ENCODE data around the gene XRCC4. TPM values are rescaled to one million over a fixed set of nuclear protein-coding genes. Genes with fewer than 3 reads are reported as not detected.
A peak's percentile ranks its signal among the peaks of the same experiment; 100 is the strongest.

XRCC4 gene
- total and polyA plus RNA-seq, 9 of the 15 experiments (the other 6 are each of a cell fraction or from before 2014, with no cell fraction given): 13.6 to 61.6 (median 22.4) TPM

GRCh38 chr5:83076742-83077661 is at the start of gene XRCC4, which contains the start of gene TMEM167A (continued):
- TF ChIP-seq SIN3A (IDR thresholded peaks at IDR 0.05; ENCODE audit: borderline replicate concordance in 2 of 2, control insufficient read depth in 1 of 2, low read depth in 2 of 2, low read length in 2 of 2) (peak; percentile 64; a peak in 2 of 4 replicates), ELF2 (CRISPR knock-in tag; IDR thresholded peaks at IDR 0.05) (peak; percentile 88), PML (IDR thresholded peaks at IDR 0.05; ENCODE audit: low read length) (peak; percentile 74), WHSC1 (IDR thresholded peaks at IDR 0.05; ENCODE audit: low read length) (no peak), GTF2E2 (tag; IDR thresholded peaks at IDR 0.05) (peak; percentile 52; the same call in 1 of the 2 replicates), SP2 (IDR thresholded peaks at IDR 0.05; ENCODE audit: extremely low read depth, low read depth, low read length, poor library complexity, severe bottlenecking) (peak; percentile 41), JUN (IDR thresholded peaks at IDR 0.05; ENCODE audit: borderline replicate concordance, low read depth, low read length) (no peak; the same call in 1 of the 2 replicates), JUN (CRISPR knock-in tag; IDR thresholded peaks at IDR 0.05; ENCODE audit: borderline replicate concordance) (no peak), RBBP5 (IDR thresholded peaks at IDR 0.05; ENCODE audit: borderline replicate concordance, insufficient read depth, low read length, poor library complexity, severe bottlenecking) (peak; percentile 95), SNIP1 (IDR thresholded peaks at IDR 0.05; ENCODE audit: low read depth) (no peak), BMI1 (IDR thresholded peaks at IDR 0.05; ENCODE audit: low read length) (no peak), MCM2 (IDR thresholded peaks at IDR 0.05; ENCODE audit: low read depth) (no peak), SRSF1 (IDR thresholded peaks at IDR 0.05; ENCODE audit: low read depth, low read length) (no peak), EP300 (IDR thresholded peaks at IDR 0.05; ENCODE audit: low read length) (no peak; the same call in 1 of the 2 replicates), SRF (CRISPR knock-in tag; IDR thresholded peaks at IDR 0.05) (peak in 1 of 2 experiments; percentile 56; a peak in 1 of 4 replicates), ZNF197 (CRISPR knock-in tag; IDR thresholded peaks at IDR 0.05; ENCODE audit: low read depth) (no peak), ZNF23 (CRISPR knock-in tag; IDR thresholded peaks at IDR 0.05) (no peak)
- TF ChIP-seq, protein P1, sequence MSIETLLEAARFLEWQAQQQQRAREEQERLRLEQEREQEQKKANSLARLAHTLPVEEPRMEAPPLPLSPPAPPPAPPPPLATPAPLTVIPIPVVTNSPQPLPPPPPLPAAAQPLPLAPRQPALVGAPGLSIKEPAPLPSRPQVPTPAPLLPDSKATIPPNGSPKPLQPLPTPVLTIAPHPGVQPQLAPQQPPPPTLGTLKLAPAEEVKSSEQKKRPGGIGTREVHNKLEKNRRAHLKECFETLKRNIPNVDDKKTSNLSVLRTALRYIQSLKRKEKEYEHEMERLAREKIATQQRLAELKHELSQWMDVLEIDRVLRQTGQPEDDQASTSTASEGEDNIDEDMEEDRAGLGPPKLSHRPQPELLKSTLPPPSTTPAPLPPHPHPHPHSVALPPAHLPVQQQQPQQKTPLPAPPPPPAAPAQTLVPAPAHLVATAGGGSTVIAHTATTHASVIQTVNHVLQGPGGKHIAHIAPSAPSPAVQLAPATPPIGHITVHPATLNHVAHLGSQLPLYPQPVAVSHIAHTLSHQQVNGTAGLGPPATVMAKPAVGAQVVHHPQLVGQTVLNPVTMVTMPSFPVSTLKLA (conservative IDR thresholded peaks at IDR 0.05): peak; percentile 64 to 84; a peak in 3 of 4 replicates
- TF ChIP-seq, protein P2, sequence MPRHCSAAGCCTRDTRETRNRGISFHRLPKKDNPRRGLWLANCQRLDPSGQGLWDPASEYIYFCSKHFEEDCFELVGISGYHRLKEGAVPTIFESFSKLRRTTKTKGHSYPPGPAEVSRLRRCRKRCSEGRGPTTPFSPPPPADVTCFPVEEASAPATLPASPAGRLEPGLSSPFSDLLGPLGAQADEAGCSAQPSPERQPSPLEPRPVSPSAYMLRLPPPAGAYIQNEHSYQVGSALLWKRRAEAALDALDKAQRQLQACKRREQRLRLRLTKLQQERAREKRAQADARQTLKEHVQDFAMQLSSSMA (CRISPR knock-in tag; IDR thresholded peaks at IDR 0.05): peak; percentile 34; the same call in 1 of the 2 replicates
- TF ChIP-seq, protein P3, sequence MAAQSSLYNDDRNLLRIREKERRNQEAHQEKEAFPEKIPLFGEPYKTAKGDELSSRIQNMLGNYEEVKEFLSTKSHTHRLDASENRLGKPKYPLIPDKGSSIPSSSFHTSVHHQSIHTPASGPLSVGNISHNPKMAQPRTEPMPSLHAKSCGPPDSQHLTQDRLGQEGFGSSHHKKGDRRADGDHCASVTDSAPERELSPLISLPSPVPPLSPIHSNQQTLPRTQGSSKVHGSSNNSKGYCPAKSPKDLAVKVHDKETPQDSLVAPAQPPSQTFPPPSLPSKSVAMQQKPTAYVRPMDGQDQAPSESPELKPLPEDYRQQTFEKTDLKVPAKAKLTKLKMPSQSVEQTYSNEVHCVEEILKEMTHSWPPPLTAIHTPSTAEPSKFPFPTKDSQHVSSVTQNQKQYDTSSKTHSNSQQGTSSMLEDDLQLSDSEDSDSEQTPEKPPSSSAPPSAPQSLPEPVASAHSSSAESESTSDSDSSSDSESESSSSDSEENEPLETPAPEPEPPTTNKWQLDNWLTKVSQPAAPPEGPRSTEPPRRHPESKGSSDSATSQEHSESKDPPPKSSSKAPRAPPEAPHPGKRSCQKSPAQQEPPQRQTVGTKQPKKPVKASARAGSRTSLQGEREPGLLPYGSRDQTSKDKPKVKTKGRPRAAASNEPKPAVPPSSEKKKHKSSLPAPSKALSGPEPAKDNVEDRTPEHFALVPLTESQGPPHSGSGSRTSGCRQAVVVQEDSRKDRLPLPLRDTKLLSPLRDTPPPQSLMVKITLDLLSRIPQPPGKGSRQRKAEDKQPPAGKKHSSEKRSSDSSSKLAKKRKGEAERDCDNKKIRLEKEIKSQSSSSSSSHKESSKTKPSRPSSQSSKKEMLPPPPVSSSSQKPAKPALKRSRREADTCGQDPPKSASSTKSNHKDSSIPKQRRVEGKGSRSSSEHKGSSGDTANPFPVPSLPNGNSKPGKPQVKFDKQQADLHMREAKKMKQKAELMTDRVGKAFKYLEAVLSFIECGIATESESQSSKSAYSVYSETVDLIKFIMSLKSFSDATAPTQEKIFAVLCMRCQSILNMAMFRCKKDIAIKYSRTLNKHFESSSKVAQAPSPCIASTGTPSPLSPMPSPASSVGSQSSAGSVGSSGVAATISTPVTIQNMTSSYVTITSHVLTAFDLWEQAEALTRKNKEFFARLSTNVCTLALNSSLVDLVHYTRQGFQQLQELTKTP (IDR thresholded peaks at IDR 0.05; ENCODE audit: low read depth in 1 of 2, partially characterized antibody in 2 of 2): no peak
